ENCODE results near the gene ZNF385B.

ZNF385B gene

GRCh38 chr2:179764710-179765109, 96.7 kb downstream of the ZNF385B start:
- TF ChIP-seq, protein P1, sequence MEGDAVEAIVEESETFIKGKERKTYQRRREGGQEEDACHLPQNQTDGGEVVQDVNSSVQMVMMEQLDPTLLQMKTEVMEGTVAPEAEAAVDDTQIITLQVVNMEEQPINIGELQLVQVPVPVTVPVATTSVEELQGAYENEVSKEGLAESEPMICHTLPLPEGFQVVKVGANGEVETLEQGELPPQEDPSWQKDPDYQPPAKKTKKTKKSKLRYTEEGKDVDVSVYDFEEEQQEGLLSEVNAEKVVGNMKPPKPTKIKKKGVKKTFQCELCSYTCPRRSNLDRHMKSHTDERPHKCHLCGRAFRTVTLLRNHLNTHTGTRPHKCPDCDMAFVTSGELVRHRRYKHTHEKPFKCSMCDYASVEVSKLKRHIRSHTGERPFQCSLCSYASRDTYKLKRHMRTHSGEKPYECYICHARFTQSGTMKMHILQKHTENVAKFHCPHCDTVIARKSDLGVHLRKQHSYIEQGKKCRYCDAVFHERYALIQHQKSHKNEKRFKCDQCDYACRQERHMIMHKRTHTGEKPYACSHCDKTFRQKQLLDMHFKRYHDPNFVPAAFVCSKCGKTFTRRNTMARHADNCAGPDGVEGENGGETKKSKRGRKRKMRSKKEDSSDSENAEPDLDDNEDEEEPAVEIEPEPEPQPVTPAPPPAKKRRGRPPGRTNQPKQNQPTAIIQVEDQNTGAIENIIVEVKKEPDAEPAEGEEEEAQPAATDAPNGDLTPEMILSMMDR (IDR thresholded peaks at IDR 0.05; ENCODE audit: insufficient read depth, low read length, poor library complexity, severe bottlenecking): no peak
- no peak for DNase-seq (ENCODE audit: extremely low read depth, insufficient read length)
- no peaks in the 10 kb centered on the region for H3K36me3 ChIP-seq (ENCODE audit: control insufficient read depth, insufficient read depth, low read length)
- peaks cover 1% of the 10 kb centered on the region; the same call in 1 of the 2 replicates for H3K27me3 ChIP-seq (replicated peaks; ENCODE audit: control insufficient read depth, insufficient read depth, low read length)
- no peak overlapping the region for H3K4me3 ChIP-seq (replicated peaks; ENCODE audit: low read depth, low read length)

- no peak overlapping the region for H3K4me3 ChIP-seq (replicated peaks; ENCODE audit: low read depth, low read length)
- H3K27me3 ChIP-seq (replicated peaks; ENCODE audit: control insufficient read depth, insufficient read depth, low read length): no peaks in the 10 kb centered on the region
- TF ChIP-seq, protein P1 (IDR thresholded peaks at IDR 0.05; ENCODE audit: insufficient read depth, low read length, poor library complexity, severe bottlenecking): no peak
- no peak for DNase-seq (ENCODE audit: extremely low read depth, insufficient read length)
- H3K36me3 ChIP-seq (ENCODE audit: control insufficient read depth, insufficient read depth, low read length): no peaks in the 10 kb centered on the region
Observed at GRCh38 chr2:179758636-179759035, 102.8 kb downstream of the ZNF385B start.

- TF ChIP-seq, protein P1 (IDR thresholded peaks at IDR 0.05; ENCODE audit: insufficient read depth, low read length, poor library complexity, severe bottlenecking): peak; percentile 43
- Histone ChIP-seq H3K27me3 (replicated peaks; ENCODE audit: control insufficient read depth, insufficient read depth, low read length) (no peaks in the 10 kb centered on the region), H3K36me3 (ENCODE audit: control insufficient read depth, insufficient read depth, low read length) (no peaks in the 10 kb centered on the region), H3K4me3 (replicated peaks; ENCODE audit: low read depth, low read length) (no peak overlapping the region)
- no peak for DNase-seq (ENCODE audit: extremely low read depth, insufficient read length)
Observed at GRCh38 chr2:179751163-179751809, 110.1 kb downstream of the ZNF385B start.

DNA sequence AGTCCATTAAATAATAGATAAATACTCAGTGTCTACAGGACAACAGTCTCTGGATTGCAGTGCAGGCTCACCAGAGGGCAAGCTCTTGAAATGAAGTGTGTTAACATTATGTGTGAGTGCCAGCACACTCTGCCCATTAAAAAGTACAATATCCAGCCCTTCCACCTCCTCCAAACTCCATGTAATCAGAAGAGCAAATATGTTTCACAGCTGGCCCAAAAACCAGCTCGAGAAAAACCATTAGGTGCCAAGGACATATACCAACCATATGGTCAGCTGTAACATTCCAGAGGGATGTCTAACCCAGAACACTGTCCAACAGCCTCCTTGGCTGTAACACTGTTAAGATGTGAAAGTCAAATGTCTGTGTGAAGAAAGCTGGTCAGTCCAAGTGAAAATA, 112.2 kb downstream of the ZNF385B start:
- H3K36me3 ChIP-seq (ENCODE audit: control insufficient read depth, insufficient read depth, low read length): no peaks in the 10 kb centered on the region
- no peaks in the 10 kb centered on the region for H3K27me3 ChIP-seq (replicated peaks; ENCODE audit: control insufficient read depth, insufficient read depth, low read length)
- DNase-seq (ENCODE audit: extremely low read depth, insufficient read length): no peak
- TF ChIP-seq, protein P1 (IDR thresholded peaks at IDR 0.05; ENCODE audit: insufficient read depth, low read length, poor library complexity, severe bottlenecking): no peak
- no peak overlapping the region for H3K4me3 ChIP-seq (replicated peaks; ENCODE audit: low read depth, low read length)

GRCh38 chr2:179746981-179747380, 114.4 kb downstream of the ZNF385B start:
- TF ChIP-seq, protein P1 (IDR thresholded peaks at IDR 0.05; ENCODE audit: insufficient read depth, low read length, poor library complexity, severe bottlenecking): no peak
- no peak for DNase-seq (ENCODE audit: extremely low read depth, insufficient read length)
- no peaks in the 10 kb centered on the region for H3K36me3 ChIP-seq (ENCODE audit: control insufficient read depth, insufficient read depth, low read length)

More at GRCh38 chr2:179746981-179747380, 114.4 kb downstream of the ZNF385B start:
- Histone ChIP-seq H3K4me3 (replicated peaks; ENCODE audit: low read depth, low read length) (no peak overlapping the region), H3K27me3 (replicated peaks; ENCODE audit: control insufficient read depth, insufficient read depth, low read length) (no peaks in the 10 kb centered on the region)
